C4-2B (cell line): Measurements from ENCODE around the gene OR5T1.

Experiments
- H3K27ac ChIP-seq: fragments of 450-650 bp; 2 replicates; pipeline ENCODE4 v1.5.1; 2017
- CTCF ChIP-seq: fragments of 450-650 bp; conservative IDR thresholded peaks from 2 replicates; pipeline ENCODE4 v1.5.1; 2017; ENCODE audit warnings: mild to moderate bottlenecking
- ZFX ChIP-seq: fragments of 450-650 bp; IDR thresholded peaks from 2 replicates; pipeline ENCODE4 v1.6.1; 2017

Gene OR5T1

DNA sequence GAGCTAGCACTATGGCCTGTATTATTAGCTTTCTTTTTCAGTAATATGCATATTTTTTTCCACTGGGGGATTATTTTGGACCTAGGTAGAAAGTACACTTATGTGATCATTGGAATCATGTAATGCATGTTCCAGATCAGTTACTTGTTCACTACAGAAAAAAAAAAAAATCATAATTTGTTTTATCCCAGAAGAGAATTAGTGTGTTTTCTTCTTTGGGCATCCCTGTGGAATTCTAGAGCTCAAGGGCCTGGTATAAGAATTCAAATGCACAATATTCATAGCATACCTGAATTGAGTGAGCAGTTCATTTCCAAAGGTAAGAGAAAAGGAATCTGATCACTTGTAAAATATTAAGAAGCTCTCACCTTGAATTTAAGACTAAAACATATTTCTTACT lies at the start of gene OR5T1:
TSS of gene OR5T1 (plus strand) at position 301 of the 400 bp plus-strand sequence. CDS start 1,485 bp downstream, outside the sequence.
- no peak within 1 kb of the TSS for H3K27ac ChIP-seq

DNA sequence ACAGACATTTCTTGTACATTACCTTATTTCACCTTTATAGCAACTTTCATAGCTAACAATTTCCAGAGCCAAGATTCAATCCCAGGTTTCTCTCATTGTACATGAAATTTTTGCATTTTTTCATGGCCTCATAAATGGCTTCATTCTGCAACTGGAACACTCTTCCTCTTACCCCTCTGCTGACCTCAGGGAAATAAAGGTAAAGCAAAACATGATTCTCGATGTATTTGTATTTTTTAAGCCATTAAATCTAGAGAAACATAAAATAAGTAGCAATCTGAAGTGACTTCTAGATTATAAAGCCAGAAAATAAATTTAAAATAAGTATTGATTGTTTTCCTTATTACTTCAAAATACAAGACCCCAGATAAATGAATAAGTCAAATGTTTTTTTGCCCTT lies 39.8 kb upstream of the OR5T1 start, which contains the start of gene OR5T2:
TSS of gene OR5T2 (minus strand) at position 101 of the 400 bp plus-strand sequence. CDS start 1,193 bp downstream, outside the sequence.
- H3K27ac ChIP-seq = no peak within 1 kb of the TSS
- TF ChIP-seq CTCF = no peak
- TF ChIP-seq ZFX = no peak

More for the DNA sequence above, at the start of gene OR5T1:
- TF ChIP-seq CTCF = no peak
- no peak for TF ChIP-seq ZFX

GRCh38 chr11:56251954-56252353 lies 22.0 kb upstream of the OR5T1 start, which contains the start of gene OR5T3:
TSS of gene OR5T3 (plus strand) at chr11:56252254. CDS start at chr11:56252254, 0 bp downstream.
- no peak within 1 kb of the TSS for H3K27ac ChIP-seq
- no peak for TF ChIP-seq ZFX
- no peak for TF ChIP-seq CTCF

- no peak overlapping the region for H3K27ac ChIP-seq
Observed at GRCh38 chr11:56271092-56271491, 2.9 kb upstream of the OR5T1 start.

DNA sequence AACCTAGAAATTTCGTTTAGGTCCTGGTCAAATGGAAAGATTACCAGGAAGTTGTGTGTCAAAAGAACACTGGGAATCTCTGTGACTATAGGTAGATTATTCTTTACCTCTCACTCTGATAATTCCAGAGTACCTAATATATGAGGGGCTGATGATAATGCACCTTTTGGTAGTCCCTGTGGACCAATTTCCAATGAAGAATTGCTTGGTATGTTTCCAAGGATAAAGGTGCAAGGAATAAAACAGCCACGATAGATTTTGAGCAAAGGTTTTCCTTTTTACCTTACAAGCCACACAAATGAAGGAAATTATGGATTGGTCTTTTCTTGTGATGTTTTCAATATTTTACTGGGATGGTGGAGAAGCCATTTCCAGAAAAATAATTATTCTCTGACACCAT lies 18.2 kb downstream of the OR5T1 start, which contains the start of gene OR8H1:
TSS of gene OR8H1 (minus strand) at position 101 of the 400 bp plus-strand sequence. CDS start 1,192 bp downstream, outside the sequence.
- no peak within 1 kb of the TSS for H3K27ac ChIP-seq
- TF ChIP-seq ZFX (no peak), CTCF (no peak)

More at GRCh38 chr11:56271092-56271491, 2.9 kb upstream of the OR5T1 start:
- no peak for TF ChIP-seq ZFX
- no peak for TF ChIP-seq CTCF

- no peak overlapping the region for H3K27ac ChIP-seq
- TF ChIP-seq CTCF (no peak), ZFX (no peak)
Observed at GRCh38 chr11:56296898-56297297, 22.9 kb downstream of the OR5T1 start.

GRCh38 chr11:56307836-56308235 lies 33.9 kb downstream of the OR5T1 start:
- TF ChIP-seq ZFX (no peak), CTCF (no peak)
- no peak overlapping the region for H3K27ac ChIP-seq
